HepG2 (cell line): ENCODE results near the gene IL6R. TPM values are rescaled to one million over a fixed set of nuclear protein-coding genes. Genes with fewer than 3 reads are reported as not detected.
A peak's percentile ranks its signal among the peaks of the same experiment; 100 is the strongest.

Source experiments
- DMAP1 ChIP-seq: IDR thresholded peaks from 2 replicates; pipeline ENCODE4 v1.6.1; 2016
- GZF1 ChIP-seq: sonication (generic); formaldehyde crosslinking; IDR thresholded peaks from 2 replicates; pipeline ENCODE4 v1.5.1; 2020; ENCODE audit warnings: mild to moderate bottlenecking, missing genetic modification reagents
- HDAC2 ChIP-seq: sonication (generic); formaldehyde crosslinking; IDR thresholded peaks from 2 replicates; pipeline ENCODE4 v1.4.0; 2020; ENCODE audit warnings: missing genetic modification reagents
- HNF4A ChIP-seq: sonication (generic); formaldehyde crosslinking; IDR thresholded peaks from 2 replicates; pipeline ENCODE4 v1.4.0; 2020; ENCODE audit warnings: missing genetic modification reagents
- MEIS2 ChIP-seq: sonication (generic); formaldehyde crosslinking; IDR thresholded peaks from 2 replicates; pipeline ENCODE4 v1.9.0; 2021; ENCODE audit warnings: mild to moderate bottlenecking, missing genetic modification reagents
- MIER3 ChIP-seq: IDR thresholded peaks from 2 replicates; pipeline ENCODE4 v1.6.1; 2016; ENCODE audit warnings: missing compliant biosample characterization, borderline replicate concordance
- PAXIP1 ChIP-seq: sonication (generic); formaldehyde crosslinking; conservative IDR thresholded peaks from 2 replicates; pipeline ENCODE4 v1.4.0; 2020; ENCODE audit warnings: mild to moderate bottlenecking, missing genetic modification reagents, moderate library complexity
- REST ChIP-seq, 2 experiments: IDR thresholded peaks; 2 replicates each; pipeline ENCODE4 v1.6.1; 2011 to 2012; ENCODE audit warnings: low read length in 2 of 2, borderline replicate concordance in 1 of 2, low read depth in 1 of 2, mild to moderate bottlenecking in 1 of 2, moderate library complexity in 1 of 2
- RXRA ChIP-seq: sonication (generic); formaldehyde crosslinking; IDR thresholded peaks from 2 replicates; pipeline ENCODE4 v1.5.1; 2020; ENCODE audit warnings: missing genetic modification reagents
- ZBTB38 ChIP-seq: sonication (generic); formaldehyde crosslinking; IDR thresholded peaks from 2 replicates; pipeline ENCODE4 v1.5.1; 2020; ENCODE audit warnings: mild to moderate bottlenecking, missing genetic modification reagents
- ZNF136 ChIP-seq: sonication (generic); formaldehyde crosslinking; IDR thresholded peaks from 2 replicates; pipeline ENCODE4 v1.8.1; 2022; ENCODE audit warnings: low read depth, mild to moderate bottlenecking, moderate library complexity, missing genetic modification reagents
- ZNF138 ChIP-seq: sonication (generic); formaldehyde crosslinking; IDR thresholded peaks from 2 replicates; pipeline ENCODE4 v1.5.0; 2020; ENCODE audit warnings: mild to moderate bottlenecking, low read depth, missing genetic modification reagents
- ZNF260 ChIP-seq: sonication (generic); formaldehyde crosslinking; IDR thresholded peaks from 2 replicates; pipeline ENCODE4 v1.4.0; 2020; ENCODE audit warnings: missing genetic modification reagents, low read depth, mild to moderate bottlenecking, borderline replicate concordance
- ZNF263 ChIP-seq: sonication (generic); formaldehyde crosslinking; IDR thresholded peaks from 2 replicates; pipeline ENCODE4 v1.4.0; 2020; ENCODE audit warnings: missing genetic modification reagents
- polyA plus RNA-seq, 8 experiments: library from polyadenylated mRNA; depleted of rRNA in 3 of 8; stranded (reverse) in 7 of 8; unstranded in 1 of 8; fragments of >200 nt; fragmentation: Illumina TruSeq in 4 of 8; extraction: Trizol in 4 of 8; gene quantifications; 2 replicates each; pipeline versions ENCODE4 v1.2.1 to v1.2.3, GENCODE V29; 2011 to 2016; ENCODE audit warnings: low read depth in 4 of 8, missing spikeins in 1 of 8, mixed read lengths in 1 of 8; ENCODE audit not compliant: insufficient read depth in 1 of 8
- total RNA-seq, 5 experiments: library from RNA; depleted of rRNA; stranded (reverse); fragments of >200 nt; fragmentation: Illumina TruSeq; extraction: Trizol; gene quantifications; 2 replicates each; pipeline ENCODE4 v1.2.3, GENCODE V29; 2016; ENCODE audit warnings: low read depth in 1 of 5

IL6R gene
- total and polyA plus RNA-seq, 2 of the 13 experiments (the other 11 are each of a cell fraction or from before 2014, with no cell fraction given): 5.0 to 24.5 TPM

- TF ChIP-seq MIER3 (CRISPR knock-in tag) (peak; percentile 78; the same call in 1 of the 2 replicates), ZBTB38 (CRISPR knock-in tag) (peak; percentile 32; the same call in 1 of the 2 replicates), MEIS2 (CRISPR knock-in tag) (peak; percentile 68; the same call in 1 of the 2 replicates), HNF4A (CRISPR knock-in tag) (peak; percentile 66), PAXIP1 (peak; percentile 92), ZNF260 (CRISPR knock-in tag) (no peak), DMAP1 (0 out of 2 replicates have a peak, but pooled peaks have one; percentile 31), RXRA (CRISPR knock-in tag) (peak; percentile 68; the same call in 1 of the 2 replicates), ZNF136 (no peak), GZF1 (CRISPR knock-in tag) (no peak), ZNF263 (CRISPR knock-in tag) (peak; percentile 40; the same call in 1 of the 2 replicates), HDAC2 (peak; percentile 81), REST (IDR thresholded peaks at IDR 0.05; ENCODE audit: borderline replicate concordance in 1 of 2, low read depth in 1 of 2, low read length in 2 of 2) (0 out of 4 replicates have a peak, but pooled peaks of 1 of the 2 experiments have one; percentile 3), ZNF138 (CRISPR knock-in tag) (no peak)
Observed at GRCh38 chr1:154419620-154420571, 14.8 kb downstream of the IL6R start (continued).
